Effector CD4-positive, alpha-beta T cell (primary cell): Measurements from ENCODE around the gene MUCL3.
"Not testable (repeated sequence)": the region's sequence is repeated elsewhere in the genome, so short reads cannot be mapped to it uniquely, and the experiment has no call there.

Source experiments
- DNase-seq: peaks from one replicate; pipeline ENCODE4 v3.0.0-alpha.2; 2020

Gene MUCL3

DNA sequence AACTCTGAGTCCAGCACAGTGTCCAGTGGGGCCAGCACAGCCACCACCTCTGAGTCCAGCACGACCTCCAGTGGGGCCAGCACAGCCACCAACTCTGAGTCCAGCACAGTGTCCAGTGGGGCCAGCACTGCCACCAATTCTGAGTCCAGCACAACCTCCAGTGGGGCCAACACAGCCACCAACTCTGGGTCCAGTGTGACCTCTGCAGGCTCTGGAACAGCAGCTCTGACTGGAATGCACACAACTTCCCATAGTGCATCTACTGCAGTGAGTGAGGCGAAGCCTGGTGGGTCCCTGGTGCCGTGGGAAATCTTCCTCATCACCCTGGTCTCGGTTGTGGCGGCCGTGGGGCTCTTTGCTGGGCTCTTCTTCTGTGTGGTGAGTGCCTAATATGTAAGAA, 46.5 kb downstream of the MUCL3 start:
- DNase-seq = no peak

DNA sequence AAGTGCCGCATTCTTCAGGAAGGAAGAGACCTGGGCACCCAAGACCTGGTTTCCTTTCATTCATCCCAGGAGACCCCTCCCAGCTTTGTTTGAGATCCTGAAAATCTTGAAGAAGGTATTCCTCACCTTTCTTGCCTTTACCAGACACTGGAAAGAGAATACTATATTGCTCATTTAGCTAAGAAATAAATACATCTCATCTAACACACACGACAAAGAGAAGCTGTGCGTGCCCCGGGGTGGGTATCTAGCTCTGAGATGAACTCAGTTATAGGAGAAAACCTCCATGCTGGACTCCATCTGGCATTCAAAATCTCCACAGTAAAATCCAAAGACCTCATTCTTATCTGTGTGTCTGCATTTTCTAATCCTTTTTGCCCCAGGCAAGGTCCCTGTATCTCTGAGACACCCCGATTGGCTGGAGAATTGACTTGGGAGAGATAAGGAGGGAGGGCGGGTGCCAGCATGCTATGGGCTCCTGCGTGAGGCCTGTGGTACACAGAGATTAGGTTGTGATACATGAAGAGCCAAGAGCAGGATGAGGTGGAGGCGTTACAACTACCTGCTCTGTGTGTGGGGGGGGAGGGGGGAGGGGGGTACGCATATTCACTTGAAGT, 47.5 kb downstream of the MUCL3 start:
- DNase-seq = no peak

DNA sequence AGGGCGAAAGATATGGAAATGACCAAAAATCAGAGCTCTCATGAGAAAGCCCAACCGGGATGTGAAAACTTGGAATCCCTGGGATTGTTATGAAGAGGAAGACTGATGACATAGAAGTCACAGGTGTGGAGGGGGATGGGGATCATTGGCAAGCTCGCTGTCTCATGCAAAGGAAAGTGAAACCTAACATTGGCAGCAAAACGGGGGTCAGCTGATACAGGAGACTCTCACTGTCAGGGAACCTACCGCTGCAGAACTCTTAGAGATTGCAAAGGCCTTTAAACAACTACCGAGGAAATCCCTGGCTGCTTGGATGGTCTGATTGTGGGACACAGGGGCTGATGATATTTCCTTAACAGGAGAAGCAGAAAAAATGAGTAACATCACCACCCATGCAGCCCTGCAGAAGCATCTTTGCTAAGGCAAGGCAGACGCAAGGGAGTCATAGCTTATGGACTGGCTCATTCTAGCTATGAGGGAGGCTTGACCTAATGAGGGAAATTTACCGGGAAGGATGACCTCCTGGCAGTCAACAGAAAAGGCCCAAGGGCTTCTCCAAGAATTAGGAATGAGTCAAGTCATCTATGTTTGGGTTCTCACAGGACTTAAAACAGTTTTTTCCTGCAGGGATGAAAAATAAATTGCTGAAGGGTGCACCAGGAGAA, 49.8 kb downstream of the MUCL3 start:
- DNase-seq = no peak

DNA sequence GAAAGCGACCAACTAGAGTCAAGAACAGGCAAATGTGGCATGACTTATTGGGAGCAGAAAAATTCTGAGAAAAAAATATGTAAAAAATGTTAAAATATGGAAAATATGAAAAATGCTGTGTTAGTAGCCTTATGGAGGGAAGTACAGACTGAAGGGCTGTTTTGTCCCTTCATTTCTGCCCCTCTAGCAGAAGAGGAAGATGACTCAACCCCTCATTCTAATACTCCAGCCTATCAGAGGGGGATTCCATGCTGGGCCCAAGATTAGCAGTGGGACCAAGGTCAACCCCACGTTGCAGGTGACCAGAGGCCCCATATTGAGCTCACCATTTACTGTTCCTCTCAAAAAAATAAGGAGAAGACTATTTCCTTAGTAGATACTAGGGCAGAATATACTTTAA, 51.1 kb downstream of the MUCL3 start:
- no peak for DNase-seq

DNA sequence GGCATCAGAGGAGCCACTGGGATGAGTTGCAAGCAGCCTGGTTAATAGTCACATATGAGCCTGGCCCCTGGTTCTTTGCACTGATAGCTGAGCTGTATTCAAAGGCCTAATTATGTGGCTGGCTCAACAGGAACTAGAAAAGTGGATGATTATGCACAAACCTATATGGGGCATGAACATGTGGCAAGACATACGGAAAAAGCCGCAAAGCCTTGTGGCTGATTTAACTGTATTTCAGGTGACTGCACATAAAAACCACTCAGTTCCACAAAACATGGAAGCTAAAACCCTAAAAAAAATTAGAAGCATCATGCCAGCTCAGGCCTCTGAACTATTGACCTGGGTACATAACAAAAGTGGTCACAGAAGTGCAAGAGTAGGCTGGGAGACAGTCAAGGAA, 56.5 kb downstream of the MUCL3 start:
- no peak for DNase-seq

DNA sequence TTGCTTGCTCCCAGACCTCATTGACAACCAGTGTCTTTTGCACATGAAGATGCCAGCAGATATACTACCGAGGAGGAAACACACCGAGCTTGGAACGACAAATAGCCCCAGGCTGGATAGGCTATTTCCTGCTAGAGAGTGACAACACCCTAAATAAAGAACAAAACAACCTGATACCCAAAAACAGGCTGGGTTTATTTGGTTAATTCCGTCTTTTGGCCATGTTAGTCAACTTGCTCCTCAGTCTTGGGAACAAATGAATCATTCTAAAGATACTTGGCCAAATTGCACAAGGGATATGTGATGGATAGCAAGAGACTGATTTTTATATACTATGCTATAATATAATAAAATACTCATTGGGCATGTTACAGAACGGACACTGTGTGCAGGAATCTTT, 58.0 kb downstream of the MUCL3 start:
- DNase-seq = no peak

DNA sequence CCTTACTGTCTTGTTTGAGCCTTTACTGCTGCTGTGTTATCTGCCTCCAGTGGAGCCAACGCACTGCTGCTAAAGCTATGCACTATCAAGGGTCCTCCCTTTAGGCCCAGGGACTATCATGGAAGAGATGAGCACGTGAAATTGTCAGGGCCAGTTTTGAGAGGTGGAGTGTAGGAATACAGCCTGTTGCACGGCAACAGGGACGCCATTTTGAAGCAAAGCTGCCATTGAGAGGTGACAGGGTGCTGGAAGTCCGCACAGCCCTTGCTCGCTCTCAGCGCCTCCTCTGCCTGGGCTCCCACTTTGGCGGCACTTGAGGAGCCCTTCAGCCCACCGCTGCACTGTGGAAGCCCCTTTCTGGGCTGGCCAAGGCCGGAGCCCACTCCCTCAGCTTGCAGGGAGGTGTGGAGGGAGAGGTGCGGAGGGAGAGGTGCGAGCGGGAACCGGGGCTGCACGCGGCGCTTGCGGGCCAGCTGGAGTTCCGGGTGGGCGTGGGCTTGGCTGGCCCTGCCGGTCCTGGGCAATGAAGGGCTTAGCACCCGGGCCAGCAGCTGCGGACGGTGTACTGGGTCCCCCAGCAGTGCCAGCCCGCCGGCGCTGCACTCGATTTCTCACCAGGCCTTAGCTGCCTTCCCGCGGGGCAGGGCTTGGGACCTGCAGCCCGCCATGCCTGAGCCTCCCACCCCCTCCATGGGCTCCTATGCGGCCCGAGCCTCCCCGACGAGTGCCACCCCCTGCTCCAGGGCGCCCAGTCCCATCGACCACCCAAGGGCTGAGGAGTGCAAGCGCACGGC, 59.5 kb downstream of the MUCL3 start:
- DNase-seq = not testable (repeated sequence)

DNA sequence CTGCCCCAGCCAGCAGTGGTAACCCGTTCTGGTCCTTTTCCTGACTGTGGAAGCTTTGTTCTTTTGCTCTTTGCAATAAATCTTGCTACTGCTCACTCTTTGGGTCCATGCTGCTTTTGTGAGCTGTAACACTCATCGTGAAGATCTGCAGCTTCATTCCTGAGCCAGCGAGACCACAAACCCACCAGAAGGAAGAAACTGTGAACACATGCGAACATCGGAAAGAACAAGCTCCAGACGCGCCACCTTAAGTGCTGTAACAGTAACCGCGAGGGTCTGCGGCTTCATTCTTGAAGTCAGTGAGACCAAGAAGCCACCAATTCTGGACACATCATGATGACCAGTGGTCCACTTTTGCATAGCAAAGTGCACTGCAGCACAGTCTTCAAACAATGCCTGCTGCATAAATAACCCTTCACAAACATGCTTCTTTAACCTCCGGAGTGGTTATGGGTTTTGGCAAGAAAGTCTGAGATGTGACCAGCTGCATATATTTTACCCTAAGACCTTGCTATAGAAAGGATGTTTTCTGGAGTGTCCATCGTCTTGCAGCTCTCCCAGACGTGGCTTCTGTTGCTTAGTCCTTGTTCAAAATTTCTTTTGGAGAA, 60.6 kb downstream of the MUCL3 start:
- no peak for DNase-seq

DNA sequence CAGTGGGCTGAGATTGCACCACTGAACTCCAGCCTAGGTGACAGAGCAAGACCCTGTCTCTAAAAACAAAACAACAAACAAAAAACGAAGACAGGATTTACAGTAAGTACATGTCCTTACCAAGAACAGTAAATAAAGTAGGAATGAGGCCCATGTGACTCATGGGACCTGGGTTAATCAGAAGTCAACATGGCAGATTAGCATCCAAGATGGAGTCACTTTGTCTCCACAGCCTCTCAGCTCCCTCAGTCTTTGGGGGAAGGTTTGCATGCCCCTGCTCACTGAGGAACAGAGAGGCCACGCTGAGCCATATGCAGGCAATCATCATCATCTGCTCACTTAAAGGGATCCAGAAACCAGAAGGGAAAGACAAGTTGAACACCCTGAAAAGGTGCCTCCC, 61.7 kb downstream of the MUCL3 start:
- DNase-seq = no peak
